HUES64 (cell line): Measurements from ENCODE around the gene ARHGAP30.
"Not testable (repeated sequence)": the region's sequence is repeated elsewhere in the genome, so short reads cannot be mapped to it uniquely, and the experiment has no call there.

Experiments used
- H3K27ac ChIP-seq: 2 replicates; pipeline ENCODE4 v1.7.0; 2013; ENCODE audit warnings: low read depth, low read length, inconsistent platforms
- H3K27me3 ChIP-seq: 2 replicates; pipeline ENCODE4 v1.6.1; 2013; ENCODE audit warnings: mild to moderate bottlenecking, low read length; ENCODE audit not compliant: insufficient read depth
- H3K36me3 ChIP-seq: 2 replicates; pipeline ENCODE4 v1.6.1; 2013; ENCODE audit warnings: mild to moderate bottlenecking, low read length; ENCODE audit not compliant: insufficient read depth
- H3K4me1 ChIP-seq: 2 replicates; pipeline ENCODE4 v1.6.1; 2013; ENCODE audit warnings: mild to moderate bottlenecking, low read length, moderate library complexity; ENCODE audit not compliant: insufficient read depth
- H3K4me3 ChIP-seq: 2 replicates; pipeline ENCODE4 v1.5.1; 2013; ENCODE audit warnings: mild to moderate bottlenecking, low read length, moderate library complexity
- H3K9ac ChIP-seq: 2 replicates; pipeline ENCODE4 v1.6.1; 2013; ENCODE audit warnings: mild to moderate bottlenecking, low read depth, low read length
- H3K9me3 ChIP-seq: 2 replicates; pipeline ENCODE4 v1.6.1; 2013; ENCODE audit warnings: low read depth, low read length; ENCODE audit not compliant: insufficient read depth
- WGBS: fragments of 150-250, 120-280 bp; methylation state at CpG from one replicate; pipeline ENCODE4 v1.1.7; 2013; ENCODE audit warnings: missing lambda C conversion rate; 5-methylcytosine and 5-hydroxymethylcytosine counted together

ARHGAP30 gene

DNA sequence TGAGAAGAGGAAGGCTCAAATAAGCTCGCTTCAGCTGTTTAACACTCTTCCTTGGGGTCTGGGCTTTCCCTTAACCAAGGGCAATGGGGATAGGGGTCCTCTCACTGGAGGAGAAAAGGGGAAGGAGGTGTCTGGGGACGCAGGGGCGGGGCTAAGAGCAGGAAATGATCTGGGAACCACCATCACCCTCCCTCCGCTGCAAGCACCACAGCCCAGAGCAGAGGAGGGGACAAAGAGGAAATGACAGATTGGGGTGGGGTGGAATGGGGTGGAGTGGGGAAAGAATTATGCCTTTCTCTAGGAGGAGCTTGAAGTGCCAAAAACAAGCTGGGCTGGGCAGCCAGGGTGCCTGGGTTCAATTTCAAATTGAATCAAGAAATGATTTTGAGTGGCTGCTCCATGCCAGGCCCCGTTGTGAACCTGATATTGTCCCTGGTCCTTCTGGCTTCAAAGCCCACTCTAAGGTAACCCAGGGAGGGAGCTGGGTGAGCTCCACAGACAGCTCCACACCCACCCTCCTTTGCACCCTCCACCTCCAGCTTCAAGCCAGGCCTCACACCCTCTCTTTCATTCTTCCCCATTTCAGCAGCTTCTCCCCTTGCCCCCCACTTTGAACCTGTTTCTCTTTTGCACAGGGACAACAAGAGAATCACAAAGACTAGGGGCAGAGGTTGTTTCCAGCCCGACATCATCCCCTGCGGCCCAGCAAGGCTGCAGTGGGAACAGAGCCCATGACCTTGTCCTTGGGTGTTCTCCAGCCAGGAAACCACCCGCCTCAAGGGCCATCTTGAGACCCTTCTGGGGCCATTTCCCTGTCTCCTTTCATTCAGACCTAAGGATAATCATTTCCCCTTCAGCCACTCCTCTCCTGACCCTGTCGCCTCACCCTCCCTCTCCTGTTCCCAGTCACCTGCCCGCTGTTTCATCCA, 1.1 kb downstream of the ARHGAP30 start:
- Histone ChIP-seq H3K36me3 (no peaks in the 10 kb centered on the region), H3K4me1 (peaks cover 5% of the 10 kb centered on the region; the same call in 1 of the 2 replicates), H3K9me3 (no peaks in the 10 kb centered on the region), H3K4me3 (no peak overlapping the region), H3K9ac (no peak overlapping the region), H3K27me3 (no peaks in the 10 kb centered on the region; the same call in 1 of the 2 replicates), H3K27ac (no peak overlapping the region)
- WGBS, result 91% methylated on average over 10 of the region's 10 CpGs

DNA sequence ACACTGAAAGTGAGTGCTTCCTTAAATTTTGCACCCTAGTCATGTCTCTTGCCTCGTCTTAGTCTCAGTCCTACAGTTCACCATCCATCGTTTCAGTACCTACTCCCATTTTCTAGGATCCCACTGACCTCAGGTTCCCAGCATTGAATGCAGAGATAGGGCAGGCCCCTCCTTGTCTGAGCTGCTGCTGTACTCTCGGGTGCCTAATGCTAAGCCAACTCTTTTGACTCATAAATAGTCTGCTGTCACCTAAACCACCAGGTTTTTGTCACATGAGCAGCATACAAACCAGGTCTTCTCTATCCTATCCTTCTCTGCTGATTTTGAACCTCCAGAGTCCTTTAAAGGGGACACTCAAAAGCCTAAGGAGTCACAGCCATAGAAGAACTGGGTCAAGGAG, 3.0 kb downstream of the ARHGAP30 start:
- no peaks in the 10 kb centered on the region for H3K36me3 ChIP-seq
- no peaks in the 10 kb centered on the region; the same call in 1 of the 2 replicates for H3K27me3 ChIP-seq
- no peak overlapping the region for H3K4me3 ChIP-seq
- 87% methylated on average over 3 of the region's 3 CpGs for WGBS
- H3K4me1 ChIP-seq, result peaks cover 5% of the 10 kb centered on the region; the same call in 1 of the 2 replicates
- H3K27ac ChIP-seq, result no peak overlapping the region
- H3K9me3 ChIP-seq, result no peaks in the 10 kb centered on the region
- no peak overlapping the region for H3K9ac ChIP-seq

DNA sequence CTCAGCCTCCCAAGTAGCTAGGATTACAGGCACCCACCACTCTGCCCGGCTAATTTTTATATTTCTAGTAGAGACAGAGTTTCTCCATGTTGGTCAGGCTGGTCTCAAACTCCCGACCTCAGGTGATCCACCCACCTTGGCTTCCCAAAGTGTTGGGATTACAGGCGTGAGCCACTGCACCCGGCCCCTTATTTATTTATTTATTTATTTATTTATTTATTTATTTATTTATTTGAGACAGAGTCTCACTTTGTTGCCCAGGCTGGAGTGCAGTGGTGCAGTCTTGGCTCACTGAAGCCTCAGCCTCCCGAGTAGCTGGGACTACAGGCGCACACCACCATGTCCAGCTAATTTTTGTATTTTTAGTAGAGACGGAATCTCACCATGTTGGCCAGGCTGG, 4.0 kb downstream of the ARHGAP30 start:
- WGBS, result 94% methylated on average over 5 of the region's 7 CpGs
- H3K36me3 ChIP-seq, H3K27ac ChIP-seq, H3K9ac ChIP-seq, H3K4me1 ChIP-seq, H3K4me3 ChIP-seq, H3K9me3 ChIP-seq, H3K27me3 ChIP-seq: not testable (repeated sequence)

DNA sequence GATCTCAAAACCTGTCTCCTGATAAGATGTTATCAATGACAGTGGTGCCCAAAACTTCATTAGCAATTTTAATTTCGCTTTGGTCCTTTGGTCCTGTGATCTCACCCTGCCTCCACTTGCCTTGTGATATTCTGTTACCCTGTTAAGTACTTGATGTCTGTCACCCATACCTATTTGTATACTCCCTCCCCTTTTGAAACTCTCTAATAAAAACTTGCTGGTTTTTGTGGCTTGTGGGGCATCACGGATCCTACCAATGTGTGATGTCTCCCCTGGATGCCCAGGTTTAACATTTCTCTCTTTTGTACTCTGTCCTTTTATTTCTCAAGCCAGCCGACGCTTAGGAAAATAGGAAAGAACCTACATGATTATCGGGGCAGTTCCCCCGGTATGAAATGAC, 5.8 kb downstream of the ARHGAP30 start:
- not testable (repeated sequence) for H3K9ac ChIP-seq, H3K27me3 ChIP-seq, H3K9me3 ChIP-seq, H3K36me3 ChIP-seq, H3K4me1 ChIP-seq, H3K27ac ChIP-seq, H3K4me3 ChIP-seq
- WGBS, result 57% methylated on average over 6 of the region's 6 CpGs

DNA sequence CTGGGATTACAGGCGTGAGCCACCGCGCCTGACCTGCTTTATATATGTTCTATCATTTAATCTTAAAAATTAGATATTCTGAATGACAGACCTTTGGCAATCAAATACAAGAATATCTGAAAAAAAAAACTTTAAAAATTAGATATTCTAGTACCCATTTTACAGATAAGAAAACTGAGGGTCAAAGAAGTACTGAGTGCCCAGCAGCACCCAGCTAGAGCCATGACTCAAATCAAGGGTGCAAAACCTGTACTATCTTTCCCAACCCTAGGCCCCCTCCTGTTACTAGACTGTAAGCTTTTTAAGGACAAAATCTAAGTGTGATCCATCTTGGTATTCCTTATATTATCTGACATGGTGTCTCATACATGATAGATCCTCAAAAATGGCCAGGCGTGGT, 8.3 kb downstream of the ARHGAP30 start:
- no peaks in the 10 kb centered on the region for H3K9me3 ChIP-seq
- H3K9ac ChIP-seq, result no peak overlapping the region
- H3K36me3 ChIP-seq, result no peaks in the 10 kb centered on the region
- peaks cover 5% of the 10 kb centered on the region; the same call in 1 of the 2 replicates for H3K4me1 ChIP-seq
- WGBS, result 100% methylated on average over 4 of the region's 4 CpGs
- H3K4me3 ChIP-seq, result no peak overlapping the region
- no peaks in the 10 kb centered on the region for H3K27me3 ChIP-seq
- no peak overlapping the region for H3K27ac ChIP-seq

DNA sequence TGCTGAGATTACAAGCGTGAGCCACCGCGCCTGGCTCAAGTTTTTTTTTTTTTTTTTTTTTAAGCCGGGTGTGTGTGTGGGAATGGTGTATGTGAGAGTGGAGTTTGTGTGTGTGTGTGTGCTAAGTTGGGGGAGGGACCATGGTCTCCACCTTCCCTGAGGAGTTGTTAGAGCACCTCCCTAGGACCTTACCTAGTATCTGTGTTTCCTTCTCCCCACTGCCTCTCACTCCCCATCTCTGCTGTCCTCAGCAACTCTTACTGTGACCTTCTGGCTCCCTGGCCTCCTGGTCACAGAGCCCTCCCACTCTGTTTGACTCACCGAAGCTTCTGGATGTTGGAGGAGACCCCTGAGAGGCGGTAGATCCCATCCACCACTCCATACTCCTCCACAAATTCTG, 10.4 kb downstream of the ARHGAP30 start:
- H3K27me3 ChIP-seq, result no peaks in the 10 kb centered on the region
- H3K9ac ChIP-seq, result no peak overlapping the region
- no peaks in the 10 kb centered on the region for H3K9me3 ChIP-seq
- H3K4me1 ChIP-seq, result peaks cover 4% of the 10 kb centered on the region; the same call in 1 of the 2 replicates
- H3K4me3 ChIP-seq, result no peak overlapping the region
- no peak overlapping the region for H3K27ac ChIP-seq
- no peaks in the 10 kb centered on the region for H3K36me3 ChIP-seq
- WGBS, result 88% methylated on average over 6 of the region's 6 CpGs

DNA sequence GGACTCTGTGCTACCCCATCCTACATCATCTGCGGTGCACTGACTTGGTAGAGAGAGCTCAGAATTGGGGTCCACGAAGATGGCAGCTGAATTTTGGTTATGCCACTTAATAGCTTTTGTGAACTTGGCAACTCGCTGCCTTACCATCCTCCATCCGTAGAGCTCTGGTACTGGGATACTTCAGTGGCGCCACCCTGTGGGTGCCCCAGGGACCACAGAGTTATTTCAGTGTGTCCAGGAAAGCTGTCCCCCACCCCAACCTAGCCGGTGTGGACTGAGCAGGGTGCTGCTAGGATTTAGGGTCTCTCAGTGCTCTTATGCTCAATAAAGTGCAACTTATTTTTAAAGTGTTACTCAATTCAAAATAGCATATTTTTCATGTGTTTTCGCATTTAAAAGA, 14.9 kb downstream of the ARHGAP30 start:
- Histone ChIP-seq H3K4me1 (no peaks in the 10 kb centered on the region), H3K27ac (no peak overlapping the region), H3K36me3 (no peaks in the 10 kb centered on the region), H3K9ac (no peak overlapping the region), H3K9me3 (no peaks in the 10 kb centered on the region), H3K4me3 (no peak overlapping the region), H3K27me3 (no peaks in the 10 kb centered on the region)
- 93% methylated on average over 7 of the region's 7 CpGs for WGBS

DNA sequence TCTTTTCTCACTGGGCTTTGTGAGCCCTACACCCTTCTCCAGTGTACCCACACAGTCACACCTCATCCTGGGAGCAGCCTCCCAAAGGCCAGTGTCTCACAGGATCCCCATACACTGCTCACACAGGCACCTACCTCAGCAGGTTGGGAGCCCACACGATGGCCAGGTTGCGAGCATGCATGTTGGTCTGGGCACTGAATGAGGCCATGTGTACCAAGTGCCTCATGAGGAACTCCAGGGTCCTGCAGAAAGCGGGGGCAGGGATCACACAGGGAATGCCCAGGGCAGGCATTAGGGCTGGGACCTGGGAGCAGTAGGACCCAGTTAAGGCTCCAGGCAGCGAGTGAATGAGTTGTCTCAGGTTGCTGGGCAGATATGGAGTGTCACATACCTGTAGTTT, 15.5 kb downstream of the ARHGAP30 start:
- H3K4me3 ChIP-seq, result no peak overlapping the region
- 91% methylated on average over 4 of the region's 4 CpGs for WGBS
- H3K9ac ChIP-seq, result no peak overlapping the region
- no peaks in the 10 kb centered on the region for H3K36me3 ChIP-seq
- no peaks in the 10 kb centered on the region for H3K4me1 ChIP-seq
- no peaks in the 10 kb centered on the region for H3K27me3 ChIP-seq
- H3K9me3 ChIP-seq, result no peaks in the 10 kb centered on the region
- H3K27ac ChIP-seq, result no peak overlapping the region

DNA sequence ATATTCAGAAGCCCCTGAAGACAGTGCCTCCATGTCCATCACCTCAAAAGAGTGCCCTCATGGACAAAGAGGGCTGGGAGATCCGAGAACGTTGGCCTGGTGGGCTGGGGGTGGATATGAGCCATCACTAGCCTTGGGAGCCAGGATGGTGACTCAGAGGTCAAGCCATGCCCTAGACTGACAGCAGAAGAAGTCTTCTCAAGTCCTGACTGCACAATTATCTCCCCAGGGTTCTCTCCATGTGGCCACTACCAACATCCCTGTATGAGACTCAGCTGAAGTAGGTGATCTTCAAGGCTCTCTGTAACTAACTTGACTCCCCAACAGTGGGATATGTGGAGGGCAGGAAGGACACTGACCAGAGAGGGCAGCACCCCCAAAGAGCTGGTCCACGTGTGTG, 16.8 kb downstream of the ARHGAP30 start:
- H3K27ac ChIP-seq, result no peak overlapping the region
- 85% methylated on average over 3 of the region's 3 CpGs for WGBS
- no peaks in the 10 kb centered on the region for H3K4me1 ChIP-seq
- H3K9ac ChIP-seq, result no peak overlapping the region
- no peak overlapping the region for H3K4me3 ChIP-seq
- no peaks in the 10 kb centered on the region for H3K36me3 ChIP-seq
- no peaks in the 10 kb centered on the region for H3K9me3 ChIP-seq
- H3K27me3 ChIP-seq, result peaks cover 8% of the 10 kb centered on the region

DNA sequence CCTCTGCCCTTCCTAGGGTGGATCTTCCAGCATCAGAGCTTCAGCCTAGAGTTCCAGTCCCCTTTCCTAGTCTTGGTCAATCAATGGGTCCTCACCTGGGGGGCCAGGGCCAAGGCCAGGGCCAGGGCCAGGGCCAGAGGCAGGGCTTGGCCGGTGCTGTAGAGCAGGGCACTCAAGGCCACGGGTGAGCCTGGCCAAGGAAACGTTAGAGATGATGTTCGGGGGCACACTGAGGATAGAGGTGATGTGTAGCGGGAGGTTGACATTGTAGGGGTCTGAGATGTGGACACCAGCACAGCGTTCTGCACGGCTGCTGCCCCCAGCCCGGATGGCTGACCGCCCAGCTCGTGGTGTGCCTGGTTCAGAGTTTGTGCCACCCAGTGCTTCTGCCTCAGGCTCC, 18.5 kb downstream of the ARHGAP30 start:
- Histone ChIP-seq H3K36me3 (no peaks in the 10 kb centered on the region), H3K9me3 (0 out of 2 replicates have a peak, but pooled peaks cover 7% of the 10 kb centered on the region), H3K4me1 (no peaks in the 10 kb centered on the region), H3K4me3 (no peak overlapping the region), H3K27ac (no peak overlapping the region), H3K27me3 (peaks cover 13% of the 10 kb centered on the region), H3K9ac (no peak overlapping the region)
- 92% methylated on average over 10 of the region's 10 CpGs for WGBS

DNA sequence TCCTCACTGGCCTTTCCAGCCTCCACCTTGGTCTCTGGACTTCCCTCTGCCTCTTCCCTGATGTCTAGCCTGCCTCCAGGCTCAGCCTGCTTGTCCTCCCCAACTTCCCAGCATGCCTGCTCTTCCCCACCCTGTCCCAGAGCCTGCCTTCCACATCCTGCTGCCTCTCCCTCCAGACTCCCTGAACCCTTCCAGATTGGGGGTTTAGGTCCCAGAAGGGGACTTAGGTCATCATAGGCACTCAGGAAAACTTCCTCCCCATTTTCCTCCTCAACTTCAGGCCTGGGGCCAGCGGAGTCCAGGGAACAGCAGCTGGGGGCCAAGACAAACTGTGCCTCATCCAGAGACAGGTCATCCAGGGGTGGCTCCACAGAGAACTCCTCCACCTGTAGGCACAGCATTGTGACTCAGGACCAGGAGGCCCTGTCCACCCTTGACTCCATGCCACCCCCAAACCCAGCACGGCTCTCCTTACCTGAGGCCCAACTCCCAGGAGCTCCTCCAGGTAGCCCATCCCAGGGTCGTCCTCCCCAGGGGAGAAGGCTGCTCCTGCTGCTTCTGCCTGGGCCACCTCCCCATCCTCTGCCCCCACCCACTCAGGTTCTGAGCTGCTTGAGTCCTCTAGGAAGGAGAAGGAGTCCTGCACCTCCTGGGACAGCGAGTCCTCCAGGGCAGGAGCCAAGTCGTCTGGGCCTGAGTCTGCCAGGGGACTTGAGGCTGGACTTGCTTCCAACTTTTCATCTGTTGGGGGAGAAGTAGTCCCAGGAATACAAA, 20.6 kb downstream of the ARHGAP30 start:
- no peak overlapping the region for H3K4me3 ChIP-seq
- no peak overlapping the region for H3K9ac ChIP-seq
- peaks cover 13% of the 10 kb centered on the region for H3K27me3 ChIP-seq
- H3K4me1 ChIP-seq, result 0 out of 2 replicates have a peak, but pooled peaks cover 7% of the 10 kb centered on the region
- no peak overlapping the region for H3K27ac ChIP-seq
- WGBS, result 92% methylated on average over 5 of the region's 5 CpGs
- no peaks in the 10 kb centered on the region for H3K36me3 ChIP-seq
- H3K9me3 ChIP-seq, result 0 out of 2 replicates have a peak, but pooled peaks cover 7% of the 10 kb centered on the region
